HFF-Myc (cell line): ENCODE measurements around the gene TMEM45A.

Source experiments
- DNase-seq: peaks from one replicate; pipeline ENCODE4 v3.0.0-alpha.2; 2011; ENCODE audit warnings: low read depth; ENCODE audit errors: extremely low read depth
- H3K4me3 ChIP-seq: replicated peaks from 2 replicates; pipeline ENCODE4 v1.5.1; 2011; ENCODE audit warnings: low read depth, mild to moderate bottlenecking, control low read depth, low read length
- TF ChIP-seq, protein P1 (sequence below): IDR thresholded peaks from 2 replicates; pipeline ENCODE4 v1.5.1; 2012; ENCODE audit warnings: mild to moderate bottlenecking, low read depth, low read length, control low read depth; ENCODE audit errors: missing control alignments

The TMEM45A gene

DNA sequence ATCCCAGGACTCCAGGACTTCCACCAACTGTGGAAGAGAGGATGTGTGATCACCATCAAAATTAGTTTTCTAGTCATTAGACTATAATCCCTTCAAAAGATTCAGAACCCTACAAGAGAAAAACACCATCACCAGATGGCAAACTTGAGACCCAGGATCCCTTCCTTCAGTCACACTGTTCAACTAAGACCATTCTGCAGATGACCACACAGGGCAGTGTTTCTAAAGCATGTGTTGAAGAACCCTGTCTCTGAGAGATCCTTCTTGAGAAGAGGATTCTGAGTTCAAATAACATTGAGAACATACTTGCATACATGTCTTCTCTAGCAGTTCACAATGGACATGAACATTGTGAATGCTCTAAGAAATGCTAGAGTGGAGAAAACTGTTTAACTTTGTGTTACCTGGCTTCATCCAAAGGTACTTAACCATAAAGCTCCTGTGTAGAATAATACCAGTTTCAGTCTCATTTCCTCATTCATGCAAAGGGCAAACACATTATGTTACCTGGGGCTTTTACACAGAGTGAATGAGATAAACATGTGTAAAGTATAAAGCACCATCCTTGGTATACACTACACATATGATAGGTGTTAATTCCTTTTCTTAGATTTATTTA, 114.6 kb downstream of the TMEM45A start:
- no peak overlapping the region for H3K4me3 ChIP-seq
- TF ChIP-seq, protein P1, sequence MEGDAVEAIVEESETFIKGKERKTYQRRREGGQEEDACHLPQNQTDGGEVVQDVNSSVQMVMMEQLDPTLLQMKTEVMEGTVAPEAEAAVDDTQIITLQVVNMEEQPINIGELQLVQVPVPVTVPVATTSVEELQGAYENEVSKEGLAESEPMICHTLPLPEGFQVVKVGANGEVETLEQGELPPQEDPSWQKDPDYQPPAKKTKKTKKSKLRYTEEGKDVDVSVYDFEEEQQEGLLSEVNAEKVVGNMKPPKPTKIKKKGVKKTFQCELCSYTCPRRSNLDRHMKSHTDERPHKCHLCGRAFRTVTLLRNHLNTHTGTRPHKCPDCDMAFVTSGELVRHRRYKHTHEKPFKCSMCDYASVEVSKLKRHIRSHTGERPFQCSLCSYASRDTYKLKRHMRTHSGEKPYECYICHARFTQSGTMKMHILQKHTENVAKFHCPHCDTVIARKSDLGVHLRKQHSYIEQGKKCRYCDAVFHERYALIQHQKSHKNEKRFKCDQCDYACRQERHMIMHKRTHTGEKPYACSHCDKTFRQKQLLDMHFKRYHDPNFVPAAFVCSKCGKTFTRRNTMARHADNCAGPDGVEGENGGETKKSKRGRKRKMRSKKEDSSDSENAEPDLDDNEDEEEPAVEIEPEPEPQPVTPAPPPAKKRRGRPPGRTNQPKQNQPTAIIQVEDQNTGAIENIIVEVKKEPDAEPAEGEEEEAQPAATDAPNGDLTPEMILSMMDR, result no peak
- DNase-seq, result no peak

GRCh38 chr3:100609305-100609704, 116.9 kb downstream of the TMEM45A start, which contains the start of gene ADGRG7:
Gene ADGRG7, plus strand, starts transcription at chr3:100609601. Its CDS starts 256 bp downstream, at chr3:100609857.
- TF ChIP-seq, protein P1, result no peak
- no peak within 1 kb of the TSS for H3K4me3 ChIP-seq
- DNase-seq, result no peak

- DNase-seq, result no peak
- TF ChIP-seq, protein P1, result no peak
- no peak overlapping the region for H3K4me3 ChIP-seq
Measured at GRCh38 chr3:100609963-100610362, 117.5 kb downstream of the TMEM45A start.

DNA sequence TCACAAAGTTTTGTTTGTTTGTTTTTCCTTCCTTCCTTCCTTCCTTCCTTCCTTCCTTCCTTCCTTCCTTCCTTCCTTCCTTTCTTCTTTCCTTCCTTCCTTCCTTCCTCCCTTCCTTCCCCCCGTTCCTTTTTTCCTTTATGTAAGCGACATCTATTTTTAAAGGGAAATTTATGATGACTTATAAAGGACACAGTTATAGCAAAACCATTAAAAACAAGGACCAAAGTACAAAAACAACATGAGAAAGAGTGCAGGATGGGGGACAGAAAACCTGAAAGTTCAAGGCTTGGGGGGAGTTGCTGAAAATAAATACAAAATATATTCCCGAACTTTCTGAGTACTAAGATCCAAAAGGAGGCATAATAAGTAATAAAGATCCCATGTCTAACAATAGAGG, 118.8 kb downstream of the TMEM45A start:
- TF ChIP-seq, protein P1, result no peak
- no peak overlapping the region for H3K4me3 ChIP-seq
- DNase-seq, result no peak

DNA sequence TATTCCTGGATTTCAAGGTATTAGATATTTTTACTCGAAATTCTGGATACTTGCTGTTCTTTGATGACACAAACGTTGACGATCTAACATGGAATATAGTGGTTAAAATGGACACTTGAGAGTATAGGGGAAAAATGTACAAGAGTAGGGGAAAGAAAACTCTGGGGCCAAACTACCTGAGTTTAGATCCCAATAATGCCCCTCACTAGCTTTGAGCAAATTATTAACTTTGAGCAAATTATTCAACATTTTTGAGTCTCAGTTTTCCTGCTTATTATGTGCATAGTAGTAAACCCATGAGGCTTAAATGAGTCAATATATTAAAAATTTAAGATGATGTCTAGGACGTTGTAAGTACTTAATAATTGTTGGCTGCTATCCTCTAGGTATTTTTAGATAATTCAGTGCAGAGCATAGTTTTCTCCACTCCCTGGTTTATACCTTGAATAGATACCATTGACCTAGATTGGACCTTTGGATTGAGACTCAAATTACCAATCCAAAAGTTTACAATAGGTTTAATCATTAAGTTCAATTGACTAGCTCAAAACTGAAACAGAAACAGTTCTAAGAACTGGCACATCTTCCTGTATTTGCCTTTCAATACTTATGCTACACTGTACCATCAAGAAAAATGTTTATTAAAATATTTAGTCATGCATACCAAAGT, 121.4 kb downstream of the TMEM45A start:
- no peak for DNase-seq
- H3K4me3 ChIP-seq, result no peak overlapping the region
- TF ChIP-seq, protein P1, result no peak

DNA sequence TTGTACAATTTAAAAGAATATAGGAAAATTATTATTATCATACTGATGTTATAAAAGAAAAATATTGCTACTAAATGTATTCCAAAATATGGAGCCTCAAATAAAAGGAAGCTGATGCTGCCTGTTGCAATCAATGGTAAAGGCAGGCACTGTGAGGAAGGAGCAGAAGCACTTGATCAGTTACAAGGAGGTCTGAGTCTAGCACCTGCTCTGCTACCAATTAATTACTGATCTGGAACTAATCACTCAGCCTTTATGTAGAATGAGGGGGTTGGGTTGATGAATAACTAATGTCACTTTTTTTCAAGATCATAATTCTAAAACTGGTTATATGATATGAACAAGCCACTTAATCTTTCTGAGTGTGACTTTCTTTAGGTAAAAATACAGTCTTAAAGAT, 122.5 kb downstream of the TMEM45A start:
- no peak for DNase-seq
- H3K4me3 ChIP-seq, result no peak overlapping the region
- TF ChIP-seq, protein P1, result no peak
